Hepatocyte (in vitro differentiated cells): ENCODE results near the gene NAA80.

ENCODE experiments used
- CTCF ChIP-seq: fragments of 200-600 bp; sonication (generic); IDR thresholded peaks from 2 replicates; pipeline ENCODE4 v1.5.1; 2016; ENCODE audit warnings: antibody characterized with exemption, mild to moderate bottlenecking; ENCODE audit not compliant: poor library complexity
- EZH2phosphoT487 ChIP-seq: fragments of 200-600 bp; sonication (generic); IDR thresholded peaks from one replicate; pipeline ENCODE4 v1.6.1; 2018; ENCODE audit warnings: antibody characterized with exemption, mild to moderate bottlenecking, low read depth, moderate library complexity; ENCODE audit not compliant: unreplicated experiment, severe bottlenecking

GRCh38 chr3:50267280-50267913 is 31.8 kb downstream of the NAA80 start:
- TF ChIP-seq CTCF (no peak), EZH2phosphoT487 (no peak)
